ENCODE data around the gene PCCA.

PCCA gene, protein sequence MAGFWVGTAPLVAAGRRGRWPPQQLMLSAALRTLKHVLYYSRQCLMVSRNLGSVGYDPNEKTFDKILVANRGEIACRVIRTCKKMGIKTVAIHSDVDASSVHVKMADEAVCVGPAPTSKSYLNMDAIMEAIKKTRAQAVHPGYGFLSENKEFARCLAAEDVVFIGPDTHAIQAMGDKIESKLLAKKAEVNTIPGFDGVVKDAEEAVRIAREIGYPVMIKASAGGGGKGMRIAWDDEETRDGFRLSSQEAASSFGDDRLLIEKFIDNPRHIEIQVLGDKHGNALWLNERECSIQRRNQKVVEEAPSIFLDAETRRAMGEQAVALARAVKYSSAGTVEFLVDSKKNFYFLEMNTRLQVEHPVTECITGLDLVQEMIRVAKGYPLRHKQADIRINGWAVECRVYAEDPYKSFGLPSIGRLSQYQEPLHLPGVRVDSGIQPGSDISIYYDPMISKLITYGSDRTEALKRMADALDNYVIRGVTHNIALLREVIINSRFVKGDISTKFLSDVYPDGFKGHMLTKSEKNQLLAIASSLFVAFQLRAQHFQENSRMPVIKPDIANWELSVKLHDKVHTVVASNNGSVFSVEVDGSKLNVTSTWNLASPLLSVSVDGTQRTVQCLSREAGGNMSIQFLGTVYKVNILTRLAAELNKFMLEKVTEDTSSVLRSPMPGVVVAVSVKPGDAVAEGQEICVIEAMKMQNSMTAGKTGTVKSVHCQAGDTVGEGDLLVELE

GRCh38 chr13:100088644-100089464, at the start of gene PCCA:
Gene PCCA (plus strand): TSS chr13:100089093. CDS start chr13:100089121, 28 bp downstream.
- no peaks in the 10 kb centered on the region for H3K27me3 Mint-ChIP-seq (ENCODE audit: low read depth, poor library complexity)
- DNase-seq, result peak; percentile 99
- H3K4me1 Mint-ChIP-seq, result peaks cover 40% of the 10 kb centered on the region
- peak within 1 kb of the TSS; percentile 91 for H3K27ac Mint-ChIP-seq
- H3K36me3 Mint-ChIP-seq (ENCODE audit: low read depth), result peaks cover 26% of the 10 kb centered on the region
- peaks cover 8% of the 10 kb centered on the region for H3K9me3 Mint-ChIP-seq
- peak within 1 kb of the TSS; percentile 94 for H3K4me3 Mint-ChIP-seq
- TF ChIP-seq CTCF (IDR thresholded peaks at IDR 0.05), result no peak

DNA sequence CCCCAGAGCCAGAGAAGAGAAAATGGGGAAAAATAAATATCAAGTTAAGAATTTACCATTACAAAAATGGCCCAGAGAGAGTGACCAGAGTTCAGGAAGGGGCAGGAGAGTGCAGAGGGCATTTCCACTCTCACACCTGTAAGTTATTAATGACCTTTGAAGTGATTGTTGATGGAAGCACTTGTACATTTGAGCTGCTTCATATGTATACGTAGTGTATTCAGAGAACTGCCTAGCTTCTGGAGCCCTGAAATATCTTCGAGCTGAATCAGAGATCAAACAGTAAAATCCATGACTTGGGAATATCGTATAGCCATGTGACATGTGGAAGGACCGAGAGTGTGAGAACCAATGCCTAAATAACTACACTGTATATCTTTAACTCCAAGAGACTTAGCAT, 49.2 kb upstream of the PCCA start:
- peaks cover 3% of the 10 kb centered on the region for H3K27me3 Mint-ChIP-seq (ENCODE audit: low read depth, poor library complexity)
- peaks cover 10% of the 10 kb centered on the region for H3K4me1 Mint-ChIP-seq
- no peak for DNase-seq
- H3K36me3 Mint-ChIP-seq (ENCODE audit: low read depth), result no peaks in the 10 kb centered on the region
- no peak overlapping the region for H3K27ac Mint-ChIP-seq
- H3K4me3 Mint-ChIP-seq, result no peak overlapping the region
- H3K9me3 Mint-ChIP-seq, result no peaks in the 10 kb centered on the region
- no peak for TF ChIP-seq CTCF (IDR thresholded peaks at IDR 0.05)

DNA sequence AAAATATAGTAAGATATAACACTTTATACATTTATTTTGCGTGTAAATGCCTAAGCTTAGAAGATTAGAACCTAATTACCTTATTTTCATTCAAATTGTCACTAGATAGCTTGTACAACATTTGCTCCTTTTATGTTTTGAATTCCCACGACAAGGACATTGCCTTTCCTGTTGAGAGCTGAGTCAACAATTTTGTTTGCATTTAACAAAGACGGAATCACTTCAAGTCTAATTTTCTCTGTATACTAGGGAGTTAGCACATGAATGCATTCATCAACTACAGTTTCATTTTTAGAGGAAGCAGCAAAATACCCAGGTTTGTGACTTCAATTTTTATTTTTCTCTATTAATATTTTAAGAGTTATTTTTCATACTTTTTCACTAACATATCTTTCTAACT, 48.7 kb upstream of the PCCA start:
- Mint-ChIP-seq H3K27me3 (ENCODE audit: low read depth, poor library complexity) (peaks cover 3% of the 10 kb centered on the region), H3K4me3 (no peak overlapping the region), H3K36me3 (ENCODE audit: low read depth) (no peaks in the 10 kb centered on the region), H3K27ac (no peak overlapping the region), H3K4me1 (peaks cover 10% of the 10 kb centered on the region), H3K9me3 (no peaks in the 10 kb centered on the region)
- no peak for DNase-seq
- no peak for TF ChIP-seq CTCF (IDR thresholded peaks at IDR 0.05)

- Mint-ChIP-seq H3K9me3 (no peaks in the 10 kb centered on the region), H3K4me1 (peaks cover 8% of the 10 kb centered on the region), H3K36me3 (ENCODE audit: low read depth) (no peaks in the 10 kb centered on the region), H3K4me3 (no peak overlapping the region), H3K27ac (no peak overlapping the region), H3K27me3 (ENCODE audit: low read depth, poor library complexity) (peaks cover 2% of the 10 kb centered on the region)
- no peak for DNase-seq
- TF ChIP-seq CTCF (IDR thresholded peaks at IDR 0.05), result no peak
These were observed 44.0 kb upstream of the PCCA start for GRCh38 chr13:100044936-100045335.

- TF ChIP-seq CTCF (IDR thresholded peaks at IDR 0.05), result no peak
- Mint-ChIP-seq H3K9me3 (no peaks in the 10 kb centered on the region), H3K36me3 (ENCODE audit: low read depth) (no peaks in the 10 kb centered on the region), H3K27ac (no peak overlapping the region), H3K4me3 (no peak overlapping the region), H3K27me3 (ENCODE audit: low read depth, poor library complexity) (peaks cover 2% of the 10 kb centered on the region), H3K4me1 (peaks cover 4% of the 10 kb centered on the region)
- DNase-seq, result no peak
These were observed 43.5 kb upstream of the PCCA start for GRCh38 chr13:100045355-100045754.
